OCI-M2 (cell line): ENCODE data around the gene TRIM36.

Experiments used
- DNase-seq: peaks from one replicate; lab custom pipeline; 2025; ENCODE audit not compliant: unreplicated experiment; lab: John Stamatoyannopoulos, UW

TRIM36 gene

DNA sequence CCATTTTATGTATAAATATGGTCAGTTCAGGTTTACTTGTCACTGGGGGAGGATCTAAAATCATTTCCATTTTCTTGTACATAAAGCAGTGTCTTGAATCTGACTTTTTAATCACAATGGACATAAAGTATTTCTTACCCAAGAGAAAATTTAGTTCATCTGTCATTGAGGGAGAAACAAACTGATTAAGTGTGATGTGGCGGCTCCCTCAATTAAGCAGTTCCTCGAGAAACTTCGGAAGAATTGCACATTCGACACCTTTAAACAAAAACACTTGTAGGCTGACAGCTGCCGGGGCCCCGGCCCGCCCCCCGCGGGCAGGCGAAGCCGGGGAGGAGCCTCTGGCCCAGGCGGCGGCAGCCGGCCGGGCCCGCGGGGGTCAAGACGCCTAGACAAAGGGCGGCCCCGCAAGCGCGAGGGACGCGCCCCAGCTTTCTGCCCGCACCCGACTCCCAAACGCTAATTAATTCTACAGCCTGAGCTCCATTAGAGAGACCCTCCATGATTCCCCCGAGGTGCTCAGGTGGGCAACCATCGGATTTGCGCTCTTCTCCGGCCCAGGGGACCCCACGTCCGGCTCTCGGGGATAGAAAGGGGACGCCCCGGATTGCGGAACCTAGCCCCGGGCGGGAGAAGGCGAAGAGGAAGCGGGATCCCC is 750 bp downstream of the TRIM36 start:
- no peak for DNase-seq

DNA sequence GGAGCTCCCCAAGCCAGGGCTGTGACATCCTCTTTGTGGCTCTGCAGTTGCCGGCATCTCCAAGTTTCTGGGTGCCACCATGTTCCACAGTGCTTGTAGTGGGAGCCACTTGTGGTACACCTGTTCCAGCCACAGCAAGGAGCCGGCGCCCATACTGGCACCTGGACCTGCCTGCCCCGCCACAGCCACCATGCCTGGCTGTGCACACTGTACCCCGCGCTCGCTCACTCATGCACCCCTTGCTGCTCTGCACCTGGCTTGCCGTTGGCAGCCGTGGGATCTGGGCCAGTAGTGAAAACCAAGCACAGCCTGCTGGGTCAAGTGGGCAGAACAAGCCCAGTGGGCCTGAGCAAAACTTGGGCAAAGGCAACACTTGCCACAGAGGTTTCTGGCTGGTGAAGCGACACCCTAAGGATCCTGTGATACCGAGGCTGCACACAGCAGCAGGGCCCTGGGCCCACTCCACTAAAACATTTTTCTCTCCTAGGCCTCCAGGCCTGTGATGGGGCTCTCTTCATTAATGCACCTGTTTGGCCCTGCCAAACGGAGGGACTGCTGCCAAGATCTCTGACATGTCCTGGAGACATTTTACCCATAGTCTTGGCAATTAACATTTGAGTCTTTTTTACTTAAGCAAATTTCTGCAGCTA is 2.8 kb downstream of the TRIM36 start:
- no peak for DNase-seq

GRCh38 chr5:115165790-115166189 is 3.9 kb downstream of the TRIM36 start:
- no peak for DNase-seq

DNA sequence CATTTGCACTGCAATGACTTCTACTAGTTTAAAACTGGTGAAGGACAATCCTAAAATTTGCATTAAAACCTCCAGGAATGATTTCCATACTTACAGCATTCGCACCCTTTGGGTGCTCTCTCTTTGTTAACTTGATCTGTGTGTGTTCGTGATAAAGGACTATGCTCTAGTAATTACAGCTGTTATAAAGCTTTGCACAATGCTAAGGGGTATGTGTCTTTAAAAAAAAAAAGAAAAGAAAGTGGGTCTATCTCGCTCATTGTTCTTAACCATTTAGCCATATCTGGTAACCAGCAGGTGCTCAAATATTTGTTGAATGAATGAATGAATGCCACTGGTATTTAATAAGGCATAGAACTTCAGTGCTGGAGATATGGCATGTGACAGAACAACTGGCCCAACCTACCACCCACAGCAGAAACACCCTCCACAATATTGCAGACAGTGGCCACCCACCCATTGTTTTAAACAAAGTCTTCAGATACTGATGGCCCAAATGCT is 8.7 kb downstream of the TRIM36 start:
- DNase-seq: no peak

GRCh38 chr5:115151208-115151805 is 18.4 kb downstream of the TRIM36 start:
- no peak for DNase-seq

DNA sequence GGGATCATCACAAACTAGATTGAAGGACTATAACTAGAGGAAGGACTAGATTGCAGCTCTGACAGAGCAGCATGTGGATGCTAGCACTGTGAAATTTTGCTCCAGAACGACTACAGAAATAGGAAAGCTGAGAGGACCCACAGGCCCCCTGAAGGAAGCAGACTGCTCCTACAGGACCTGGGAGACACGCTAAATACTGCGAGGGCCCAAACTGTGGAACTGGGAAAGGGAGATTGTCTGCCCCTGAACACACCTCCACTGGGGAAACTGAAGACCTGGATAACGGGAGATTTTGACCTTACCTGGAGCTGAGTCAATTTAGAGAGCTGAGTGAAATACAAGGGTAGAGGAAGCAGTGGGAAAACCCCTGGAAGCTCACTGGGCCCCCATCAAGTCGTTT is 19.2 kb downstream of the TRIM36 start:
- DNase-seq: no peak

- no peak for DNase-seq
These were observed 22.7 kb downstream of the TRIM36 start for GRCh38 chr5:115147052-115147451.

- DNase-seq: no peak
These were observed 33.4 kb downstream of the TRIM36 start for GRCh38 chr5:115136294-115136693.

GRCh38 chr5:115132465-115132864 is 37.2 kb downstream of the TRIM36 start:
- no peak for DNase-seq

DNA sequence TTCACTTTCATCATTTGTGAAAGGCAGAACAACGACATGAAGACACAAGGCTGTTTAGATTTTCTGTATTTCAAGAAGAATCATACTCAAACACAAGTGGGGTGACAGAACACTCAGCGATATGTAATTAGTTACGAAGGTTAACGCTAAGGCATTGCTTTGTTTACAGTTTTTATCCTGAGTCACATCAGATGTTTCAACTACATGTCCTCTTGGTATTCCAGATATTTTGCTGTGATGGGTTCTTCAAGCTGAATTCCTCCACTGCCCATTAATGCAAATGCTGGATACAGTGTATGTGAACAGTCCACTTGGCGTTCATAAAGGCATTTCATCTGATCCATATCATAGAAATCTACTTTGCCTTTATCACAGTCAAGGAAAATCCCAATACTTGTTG is 43.4 kb downstream of the TRIM36 start:
- no peak for DNase-seq

GRCh38 chr5:115124741-115125140 is 45.0 kb downstream of the TRIM36 start:
- DNase-seq: no peak

- no peak for DNase-seq
These were observed 53.7 kb downstream of the TRIM36 start for GRCh38 chr5:115116001-115116400.

GRCh38 chr5:115109840-115110239 is 59.9 kb downstream of the TRIM36 start:
- DNase-seq: no peak

DNA sequence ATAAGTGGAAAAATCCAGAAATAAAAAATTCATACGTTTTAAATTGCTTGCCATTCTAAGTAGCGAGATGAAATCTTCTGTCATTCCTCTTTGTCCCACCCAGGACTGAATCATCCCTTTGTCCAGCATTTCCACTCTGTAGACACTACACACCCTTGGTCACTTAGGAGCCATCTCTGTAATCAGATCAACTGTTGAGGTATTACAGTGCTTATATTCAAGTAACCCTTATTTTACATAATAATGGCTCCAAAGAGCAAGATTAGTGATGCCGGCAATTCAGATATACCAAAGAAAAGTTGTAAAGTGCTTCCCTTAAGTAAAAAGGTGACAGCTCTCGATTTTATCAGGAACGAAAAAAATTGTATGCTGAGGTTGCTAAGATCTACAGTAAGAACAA is 60.4 kb downstream of the TRIM36 start:
- DNase-seq: no peak

- DNase-seq: no peak
These were observed 69.3 kb downstream of the TRIM36 start for GRCh38 chr5:115100319-115100955.

GRCh38 chr5:115098041-115098702 is 71.5 kb downstream of the TRIM36 start:
- no peak for DNase-seq

DNA sequence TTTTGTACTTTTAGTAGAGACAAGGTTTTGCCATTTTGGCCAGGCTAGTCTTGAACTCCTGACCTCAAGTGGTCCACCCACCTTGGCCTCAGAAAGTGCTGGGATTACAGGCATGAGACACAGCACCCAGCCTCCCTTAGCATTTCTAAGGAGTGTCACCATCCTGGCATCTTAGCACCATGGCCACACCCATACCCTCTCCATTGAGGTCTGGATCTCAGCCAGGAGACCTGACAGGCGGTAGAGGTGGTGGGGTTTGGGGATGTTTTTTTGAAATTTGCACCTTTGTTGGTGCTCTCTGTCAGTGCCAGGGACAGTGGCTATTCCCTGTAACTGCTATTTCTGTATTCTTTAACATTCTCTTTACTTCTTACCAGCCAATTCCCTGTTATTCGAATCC is 72.5 kb downstream of the TRIM36 start:
- DNase-seq: no peak

- no peak for DNase-seq
These were observed 73.5 kb downstream of the TRIM36 start for GRCh38 chr5:115096034-115096769.

- DNase-seq: no peak
These were observed 81.8 kb downstream of the TRIM36 start for GRCh38 chr5:115087951-115088350.

DNA sequence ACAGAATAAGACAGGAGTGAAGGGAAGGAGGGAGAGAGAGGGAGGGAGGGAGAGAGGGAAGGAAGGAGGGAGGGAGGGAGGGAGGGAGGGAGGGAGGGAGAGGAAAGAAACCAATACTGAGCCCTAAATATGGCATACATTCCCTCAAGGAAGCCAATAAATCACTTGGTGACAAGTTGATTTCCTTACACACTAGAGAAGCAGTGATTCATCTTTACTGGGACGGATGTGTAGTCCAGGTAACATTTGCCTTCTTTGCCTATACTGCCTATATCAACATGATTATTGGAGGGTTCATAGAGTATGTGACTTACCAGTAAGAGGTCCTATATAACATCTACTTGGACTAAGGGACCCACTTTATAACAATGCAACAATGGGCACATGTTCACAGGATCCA is 83.2 kb downstream of the TRIM36 start:
- DNase-seq: no peak
